Keratinocyte (primary cell): ENCODE measurements around the gene CALCR.

Source experiments
- CTCF ChIP-seq, 3 experiments: IDR thresholded peaks in 1 of 3; conservative IDR thresholded peaks in 1 of 3; optimal IDR thresholded peaks in 1 of 3; 2 replicates in 2 of 3; 3 replicates in 1 of 3; pipeline versions ENCODE3 to v1.5.1; 2011; ENCODE audit warnings: low read length in 3 of 3, mild to moderate bottlenecking in 3 of 3, moderate library complexity in 2 of 3, control low read depth in 1 of 3, inconsistent platforms in 1 of 3; ENCODE audit not compliant: insufficient read depth in 2 of 3; ENCODE audit errors: extremely low read depth in 1 of 3
- EZH2 ChIP-seq: IDR thresholded peaks from one replicate; pipeline ENCODE4 v1.6.1; 2012; ENCODE audit warnings: inconsistent platforms, mild to moderate bottlenecking, low read length, moderate library complexity

- TF ChIP-seq CTCF (optimal IDR thresholded peaks at IDR 0.05 in 1 of 3, IDR thresholded peaks at IDR 0.05 in 1 of 3, conservative IDR thresholded peaks at IDR 0.05 in 1 of 3; ENCODE audit: extremely low read depth in 1 of 3, insufficient read depth in 2 of 3, low read length in 3 of 3), result peak; percentile 8 to 58 (median 47)
- TF ChIP-seq EZH2, result no peak
Observed at GRCh38 chr7:93551063-93551895, 23.2 kb downstream of the CALCR start.
